ENCODE measurements around the gene CCL23. TPM values are rescaled to one million over a fixed set of nuclear protein-coding genes. Genes with fewer than 3 reads are reported as not detected.

Gene CCL23
- polyA plus RNA-seq, 1 donor (not counting 4 experiments of a cell fraction or from before 2014, with no cell fraction given): not detected

DNA sequence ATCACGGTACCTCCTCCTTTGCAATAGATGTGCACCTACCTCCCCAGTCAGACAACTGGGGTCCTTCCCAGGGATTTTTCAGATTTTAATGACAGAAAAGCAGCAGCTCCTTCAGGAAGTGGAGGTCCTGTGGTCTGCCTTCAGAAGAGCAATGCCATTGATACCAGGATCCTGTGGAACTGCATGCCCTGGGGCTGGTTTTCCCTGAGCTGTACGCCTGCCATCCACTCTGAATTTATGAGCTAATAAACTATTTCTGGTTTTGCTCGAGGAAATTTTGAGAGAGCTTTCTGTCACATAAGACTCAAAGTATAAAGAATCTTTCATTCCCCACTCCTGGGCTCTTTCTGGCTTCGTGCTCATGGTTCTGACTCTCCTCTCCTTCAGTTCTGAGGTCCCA is 10.0 kb upstream of the CCL23 start:
- DNase-seq (ENCODE audit: low read depth, low spot score) (no peak), FAIRE-seq (no peak)
- no peak overlapping the region for H3K4me3 ChIP-seq (ENCODE audit: control insufficient read depth in 2 of 3, extremely low read depth in 1 of 3, insufficient read depth in 2 of 3, low read depth in 1 of 3, low read length in 3 of 3)
- no peaks in the 10 kb centered on the region for H3K79me2 ChIP-seq (ENCODE audit: control insufficient read depth, insufficient read depth, low read length)
- H3K4me1 ChIP-seq (ENCODE audit: control insufficient read depth, extremely low read depth, insufficient read depth, low read length): peaks cover 10% of the 10 kb centered on the region
- H3K9ac ChIP-seq (ENCODE audit: control insufficient read depth, extremely low read depth, insufficient read depth, low read length): no peak overlapping the region
- no peak overlapping the region for H3K27ac ChIP-seq (ENCODE audit: control insufficient read depth, insufficient read depth, low read length)
- dilution Hi-C loops (cut with MboI; ENCODE audit: extremely low pct_ligation_motif_present, low sequenced_read_pairs): no loop called here
- no peaks in the 10 kb centered on the region for H4K20me1 ChIP-seq (ENCODE audit: control insufficient read depth, extremely low read depth, insufficient read depth, low read length)
- H3K4me2 ChIP-seq (ENCODE audit: control insufficient read depth, extremely low read depth, insufficient read depth, low read depth, low read length): no peak overlapping the region
- no peaks in the 10 kb centered on the region for H3K9me1 ChIP-seq (ENCODE audit: control insufficient read depth, extremely low read depth, insufficient read depth, low read length)
- H3K36me3 ChIP-seq (ENCODE audit: control insufficient read depth in 2 of 2, extremely low read depth in 1 of 2, insufficient read depth in 2 of 2, low read length in 2 of 2): no peaks in the 10 kb centered on the region
- H2AFZ ChIP-seq (ENCODE audit: control insufficient read depth, low read length): no peak overlapping the region
- H3K9me3 ChIP-seq (ENCODE audit: control insufficient read depth, low read depth, low read length): no peaks in the 10 kb centered on the region
- TF ChIP-seq EZH2 (IDR thresholded peaks at IDR 0.05; ENCODE audit: low read length): no peak
- TF ChIP-seq, protein P1, sequence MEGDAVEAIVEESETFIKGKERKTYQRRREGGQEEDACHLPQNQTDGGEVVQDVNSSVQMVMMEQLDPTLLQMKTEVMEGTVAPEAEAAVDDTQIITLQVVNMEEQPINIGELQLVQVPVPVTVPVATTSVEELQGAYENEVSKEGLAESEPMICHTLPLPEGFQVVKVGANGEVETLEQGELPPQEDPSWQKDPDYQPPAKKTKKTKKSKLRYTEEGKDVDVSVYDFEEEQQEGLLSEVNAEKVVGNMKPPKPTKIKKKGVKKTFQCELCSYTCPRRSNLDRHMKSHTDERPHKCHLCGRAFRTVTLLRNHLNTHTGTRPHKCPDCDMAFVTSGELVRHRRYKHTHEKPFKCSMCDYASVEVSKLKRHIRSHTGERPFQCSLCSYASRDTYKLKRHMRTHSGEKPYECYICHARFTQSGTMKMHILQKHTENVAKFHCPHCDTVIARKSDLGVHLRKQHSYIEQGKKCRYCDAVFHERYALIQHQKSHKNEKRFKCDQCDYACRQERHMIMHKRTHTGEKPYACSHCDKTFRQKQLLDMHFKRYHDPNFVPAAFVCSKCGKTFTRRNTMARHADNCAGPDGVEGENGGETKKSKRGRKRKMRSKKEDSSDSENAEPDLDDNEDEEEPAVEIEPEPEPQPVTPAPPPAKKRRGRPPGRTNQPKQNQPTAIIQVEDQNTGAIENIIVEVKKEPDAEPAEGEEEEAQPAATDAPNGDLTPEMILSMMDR (optimal IDR thresholded peaks at IDR 0.05 in 1 of 3, IDR thresholded peaks at IDR 0.05 in 1 of 3, conservative IDR thresholded peaks at IDR 0.05 in 1 of 3; ENCODE audit: extremely low read depth in 1 of 3, insufficient read depth in 2 of 3, low read length in 3 of 3): no peak
- no peaks in the 10 kb centered on the region for H3K27me3 ChIP-seq (ENCODE audit: control insufficient read depth, extremely low read depth, insufficient read depth, low read length)

DNA sequence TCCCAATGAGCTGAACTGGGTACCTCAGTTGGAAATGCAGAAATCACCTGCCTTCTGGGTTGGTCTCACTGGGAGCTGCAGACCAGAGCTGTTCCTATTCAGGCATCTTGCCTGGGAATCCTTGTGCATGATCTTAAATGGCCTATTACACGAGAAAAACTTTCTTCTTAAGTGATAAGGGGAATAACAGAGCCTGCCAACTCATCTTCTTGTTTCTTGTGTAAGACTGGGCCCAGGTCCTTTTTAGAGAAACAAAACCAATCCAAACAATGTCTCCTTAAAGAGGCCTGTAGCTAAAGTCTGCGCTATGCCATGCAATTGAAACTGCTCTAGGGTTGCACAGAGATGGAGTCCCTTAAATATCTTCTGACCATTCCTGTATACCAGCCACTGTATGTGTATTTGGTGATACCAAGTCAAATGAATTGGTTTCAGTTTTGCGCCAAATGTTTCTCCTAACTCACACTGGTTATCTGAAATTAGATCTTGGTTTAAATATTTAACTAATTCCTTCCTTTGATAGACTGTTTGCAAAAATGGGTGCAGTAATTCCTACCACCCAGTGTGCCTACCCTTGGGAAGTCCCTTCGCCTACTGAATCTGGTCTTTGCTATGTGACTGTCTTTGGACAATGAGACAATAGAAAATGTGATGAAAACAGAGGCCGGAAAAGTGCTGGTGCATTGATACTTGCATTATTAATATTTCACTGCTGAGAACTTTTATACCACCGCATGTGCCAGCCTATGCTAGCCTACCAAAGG is 6.5 kb upstream of the CCL23 start:
- Histone ChIP-seq H3K27ac (ENCODE audit: control insufficient read depth, insufficient read depth, low read length) (no peak overlapping the region), H3K79me2 (ENCODE audit: control insufficient read depth, insufficient read depth, low read length) (no peaks in the 10 kb centered on the region), H2AFZ (ENCODE audit: control insufficient read depth, low read length) (no peak overlapping the region), H3K4me1 (ENCODE audit: control insufficient read depth, extremely low read depth, insufficient read depth, low read length) (no peaks in the 10 kb centered on the region), H4K20me1 (ENCODE audit: control insufficient read depth, extremely low read depth, insufficient read depth, low read length) (no peaks in the 10 kb centered on the region), H3K4me2 (ENCODE audit: control insufficient read depth, extremely low read depth, insufficient read depth, low read depth, low read length) (no peak overlapping the region), H3K9me3 (ENCODE audit: control insufficient read depth, low read depth, low read length) (no peaks in the 10 kb centered on the region), H3K9me1 (ENCODE audit: control insufficient read depth, extremely low read depth, insufficient read depth, low read length) (no peaks in the 10 kb centered on the region), H3K9ac (ENCODE audit: control insufficient read depth, extremely low read depth, insufficient read depth, low read length) (no peak overlapping the region), H3K4me3 (ENCODE audit: control insufficient read depth in 2 of 3, extremely low read depth in 1 of 3, insufficient read depth in 2 of 3, low read depth in 1 of 3, low read length in 3 of 3) (no peak overlapping the region), H3K36me3 (ENCODE audit: control insufficient read depth in 2 of 2, extremely low read depth in 1 of 2, insufficient read depth in 2 of 2, low read length in 2 of 2) (no peaks in the 10 kb centered on the region), H3K27me3 (ENCODE audit: control insufficient read depth, extremely low read depth, insufficient read depth, low read length) (no peaks in the 10 kb centered on the region)
- TF ChIP-seq, protein P1 (optimal IDR thresholded peaks at IDR 0.05 in 1 of 3, IDR thresholded peaks at IDR 0.05 in 1 of 3, conservative IDR thresholded peaks at IDR 0.05 in 1 of 3; ENCODE audit: extremely low read depth in 1 of 3, insufficient read depth in 2 of 3, low read length in 3 of 3): no peak
- no peak for TF ChIP-seq EZH2 (IDR thresholded peaks at IDR 0.05; ENCODE audit: low read length)
- DNase-seq (ENCODE audit: low read depth, low spot score) (no peak), FAIRE-seq (no peak)
- dilution Hi-C loops (cut with MboI; ENCODE audit: extremely low pct_ligation_motif_present, low sequenced_read_pairs): no loop called here
